ENCODE results near the gene NRXN2.
"Not testable (repeated sequence)": the region's sequence is repeated elsewhere in the genome, so short reads cannot be mapped to it uniquely, and the experiment has no call there.

DNA sequence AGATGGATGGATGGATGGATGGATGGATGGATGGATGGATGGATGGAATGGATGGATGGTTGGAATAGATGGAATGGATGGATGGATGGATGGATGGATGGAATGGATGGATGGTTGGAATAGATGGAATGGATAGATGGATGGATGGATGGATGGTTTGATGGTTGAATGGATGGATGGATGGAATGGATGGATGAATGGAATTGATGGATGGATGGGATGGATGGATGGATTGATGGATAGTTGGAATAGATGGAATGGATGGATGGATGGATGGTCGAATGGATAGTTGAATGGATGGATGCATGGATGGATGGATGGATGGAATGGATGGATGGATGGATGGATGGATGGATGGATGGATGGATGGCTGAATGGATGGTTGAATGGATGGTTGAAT lies 127.1 kb downstream of the NRXN2 start:
- TF ChIP-seq, protein P1, sequence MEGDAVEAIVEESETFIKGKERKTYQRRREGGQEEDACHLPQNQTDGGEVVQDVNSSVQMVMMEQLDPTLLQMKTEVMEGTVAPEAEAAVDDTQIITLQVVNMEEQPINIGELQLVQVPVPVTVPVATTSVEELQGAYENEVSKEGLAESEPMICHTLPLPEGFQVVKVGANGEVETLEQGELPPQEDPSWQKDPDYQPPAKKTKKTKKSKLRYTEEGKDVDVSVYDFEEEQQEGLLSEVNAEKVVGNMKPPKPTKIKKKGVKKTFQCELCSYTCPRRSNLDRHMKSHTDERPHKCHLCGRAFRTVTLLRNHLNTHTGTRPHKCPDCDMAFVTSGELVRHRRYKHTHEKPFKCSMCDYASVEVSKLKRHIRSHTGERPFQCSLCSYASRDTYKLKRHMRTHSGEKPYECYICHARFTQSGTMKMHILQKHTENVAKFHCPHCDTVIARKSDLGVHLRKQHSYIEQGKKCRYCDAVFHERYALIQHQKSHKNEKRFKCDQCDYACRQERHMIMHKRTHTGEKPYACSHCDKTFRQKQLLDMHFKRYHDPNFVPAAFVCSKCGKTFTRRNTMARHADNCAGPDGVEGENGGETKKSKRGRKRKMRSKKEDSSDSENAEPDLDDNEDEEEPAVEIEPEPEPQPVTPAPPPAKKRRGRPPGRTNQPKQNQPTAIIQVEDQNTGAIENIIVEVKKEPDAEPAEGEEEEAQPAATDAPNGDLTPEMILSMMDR (IDR thresholded peaks at IDR 0.05; ENCODE audit: low read depth, low read length, missing input control) = not testable (repeated sequence)
- TF ChIP-seq, protein P2, sequence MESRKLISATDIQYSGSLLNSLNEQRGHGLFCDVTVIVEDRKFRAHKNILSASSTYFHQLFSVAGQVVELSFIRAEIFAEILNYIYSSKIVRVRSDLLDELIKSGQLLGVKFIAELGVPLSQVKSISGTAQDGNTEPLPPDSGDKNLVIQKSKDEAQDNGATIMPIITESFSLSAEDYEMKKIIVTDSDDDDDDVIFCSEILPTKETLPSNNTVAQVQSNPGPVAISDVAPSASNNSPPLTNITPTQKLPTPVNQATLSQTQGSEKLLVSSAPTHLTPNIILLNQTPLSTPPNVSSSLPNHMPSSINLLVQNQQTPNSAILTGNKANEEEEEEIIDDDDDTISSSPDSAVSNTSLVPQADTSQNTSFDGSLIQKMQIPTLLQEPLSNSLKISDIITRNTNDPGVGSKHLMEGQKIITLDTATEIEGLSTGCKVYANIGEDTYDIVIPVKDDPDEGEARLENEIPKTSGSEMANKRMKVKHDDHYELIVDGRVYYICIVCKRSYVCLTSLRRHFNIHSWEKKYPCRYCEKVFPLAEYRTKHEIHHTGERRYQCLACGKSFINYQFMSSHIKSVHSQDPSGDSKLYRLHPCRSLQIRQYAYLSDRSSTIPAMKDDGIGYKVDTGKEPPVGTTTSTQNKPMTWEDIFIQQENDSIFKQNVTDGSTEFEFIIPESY (IDR thresholded peaks at IDR 0.05) = not testable (repeated sequence)
- not testable (repeated sequence) for TF ChIP-seq GABPA (IDR thresholded peaks at IDR 0.05 in 1 of 2, conservative IDR thresholded peaks at IDR 0.05 in 1 of 2); SP1 (IDR thresholded peaks at IDR 0.05); TAF1 (conservative IDR thresholded peaks at IDR 0.05); FOXA1 (IDR thresholded peaks at IDR 0.05)
- TF ChIP-seq, protein P3, sequence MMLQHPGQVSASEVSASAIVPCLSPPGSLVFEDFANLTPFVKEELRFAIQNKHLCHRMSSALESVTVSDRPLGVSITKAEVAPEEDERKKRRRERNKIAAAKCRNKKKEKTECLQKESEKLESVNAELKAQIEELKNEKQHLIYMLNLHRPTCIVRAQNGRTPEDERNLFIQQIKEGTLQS (IDR thresholded peaks at IDR 0.05) = not testable (repeated sequence)

Measured in liver (tissue), 3 donors.